Measurements from ENCODE around the gene BCL2L14. TPM values are rescaled to one million over a fixed set of nuclear protein-coding genes. Genes with fewer than 3 reads are reported as not detected.
"Not testable (repeated sequence)": the region's sequence is repeated elsewhere in the genome, so short reads cannot be mapped to it uniquely, and the experiment has no call there.

Gene BCL2L14
- total RNA-seq, 1 donor: 0.21 TPM

GRCh38 chr12:12086362-12086761 is 15.6 kb downstream of the BCL2L14 start:
- no peaks in the 10 kb centered on the region for H3K4me1 ChIP-seq (ENCODE audit: insufficient read depth, low read length)
- H3K4me3 ChIP-seq (ENCODE audit: low read length): no peak overlapping the region
- H3K9me3 ChIP-seq (ENCODE audit: low read depth, low read length): no peaks in the 10 kb centered on the region

DNA sequence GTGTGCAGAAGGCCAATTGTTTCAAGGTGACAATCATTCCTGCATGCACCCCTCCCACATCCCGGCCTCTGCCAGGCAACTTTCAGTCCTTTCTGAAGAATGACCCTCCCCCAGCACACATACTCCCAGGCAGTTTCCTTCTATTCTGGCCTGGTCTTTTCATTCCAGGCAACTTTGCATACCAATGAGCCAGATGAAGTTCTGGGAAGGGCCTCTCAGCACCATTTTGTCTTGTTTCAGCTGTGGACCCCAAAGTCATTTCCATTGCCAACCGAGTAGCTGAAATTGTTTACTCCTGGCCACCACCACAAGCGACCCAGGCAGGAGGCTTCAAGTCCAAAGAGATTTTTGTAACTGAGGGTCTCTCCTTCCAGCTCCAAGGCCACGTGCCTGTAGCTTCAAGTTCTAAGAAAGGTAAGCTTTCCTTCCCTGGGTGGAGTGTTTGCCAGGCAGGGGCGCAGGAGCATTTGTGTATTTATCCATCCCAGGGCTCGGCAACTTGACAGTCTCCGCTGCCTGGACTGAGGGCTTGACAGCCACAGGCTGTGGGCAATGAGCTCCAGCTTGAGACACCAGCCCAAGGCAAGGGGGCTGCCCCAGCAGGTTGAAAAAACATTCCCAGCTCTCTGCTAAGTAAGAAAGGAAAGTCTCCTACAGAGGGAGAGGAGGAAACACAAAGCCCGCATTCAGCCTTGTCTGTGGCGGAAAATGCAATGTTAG is 16.4 kb downstream of the BCL2L14 start:
- Histone ChIP-seq H3K4me3 (ENCODE audit: low read length) (no peak overlapping the region), H3K9me3 (ENCODE audit: low read depth, low read length) (no peaks in the 10 kb centered on the region), H3K4me1 (ENCODE audit: insufficient read depth, low read length) (no peaks in the 10 kb centered on the region)

More at GRCh38 chr12:12086362-12086761, 15.6 kb downstream of the BCL2L14 start:
- no peaks in the 10 kb centered on the region for H3K27me3 ChIP-seq (ENCODE audit: insufficient read depth, low read length)

GRCh38 chr12:12087693-12088034 is 16.9 kb downstream of the BCL2L14 start:
- Histone ChIP-seq H3K9me3 (ENCODE audit: low read depth, low read length) (no peaks in the 10 kb centered on the region), H3K27me3 (ENCODE audit: insufficient read depth, low read length) (no peaks in the 10 kb centered on the region), H3K4me3 (ENCODE audit: low read length) (no peak overlapping the region), H3K4me1 (ENCODE audit: insufficient read depth, low read length) (no peaks in the 10 kb centered on the region)

More for the DNA sequence above, 16.4 kb downstream of the BCL2L14 start:
- no peaks in the 10 kb centered on the region for H3K27me3 ChIP-seq (ENCODE audit: insufficient read depth, low read length)

- H3K9me3 ChIP-seq (ENCODE audit: low read depth, low read length): no peaks in the 10 kb centered on the region
- H3K4me3 ChIP-seq (ENCODE audit: low read length): no peak overlapping the region
- H3K4me1 ChIP-seq (ENCODE audit: insufficient read depth, low read length): no peaks in the 10 kb centered on the region
- H3K27me3 ChIP-seq (ENCODE audit: insufficient read depth, low read length): no peaks in the 10 kb centered on the region
Measured at GRCh38 chr12:12088147-12088546, 17.4 kb downstream of the BCL2L14 start.

DNA sequence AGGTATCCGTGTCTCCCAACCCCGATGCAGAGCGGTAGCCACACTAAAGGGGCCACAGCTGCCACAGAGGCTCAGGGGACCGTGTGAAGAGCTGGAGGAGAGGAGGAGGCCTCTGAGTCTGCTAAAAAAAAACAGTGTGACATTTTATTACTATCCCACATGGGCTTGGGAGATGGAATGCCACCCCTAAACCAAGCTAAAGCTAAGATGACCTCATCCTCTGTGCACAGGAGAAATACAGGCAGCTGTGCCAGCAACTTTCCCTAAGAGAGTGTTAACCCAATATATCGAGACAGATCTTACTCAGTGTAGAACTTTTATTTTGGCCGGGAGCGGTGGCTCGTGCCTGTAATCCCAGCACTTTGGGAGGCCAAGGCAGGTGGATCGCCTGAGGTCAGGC is 18.0 kb downstream of the BCL2L14 start:
- H3K27me3 ChIP-seq (ENCODE audit: insufficient read depth, low read length): no peaks in the 10 kb centered on the region
- H3K9me3 ChIP-seq (ENCODE audit: low read depth, low read length): no peaks in the 10 kb centered on the region
- H3K4me3 ChIP-seq (ENCODE audit: low read length): no peak overlapping the region

GRCh38 chr12:12091071-12091470 is 20.3 kb downstream of the BCL2L14 start:
- Histone ChIP-seq H3K27me3 (ENCODE audit: insufficient read depth, low read length) (no peaks in the 10 kb centered on the region), H3K9me3 (ENCODE audit: low read depth, low read length) (no peaks in the 10 kb centered on the region), H3K4me1 (ENCODE audit: insufficient read depth, low read length) (no peaks in the 10 kb centered on the region)

More for the DNA sequence above, 18.0 kb downstream of the BCL2L14 start:
- H3K4me1 ChIP-seq (ENCODE audit: insufficient read depth, low read length): no peaks in the 10 kb centered on the region

DNA sequence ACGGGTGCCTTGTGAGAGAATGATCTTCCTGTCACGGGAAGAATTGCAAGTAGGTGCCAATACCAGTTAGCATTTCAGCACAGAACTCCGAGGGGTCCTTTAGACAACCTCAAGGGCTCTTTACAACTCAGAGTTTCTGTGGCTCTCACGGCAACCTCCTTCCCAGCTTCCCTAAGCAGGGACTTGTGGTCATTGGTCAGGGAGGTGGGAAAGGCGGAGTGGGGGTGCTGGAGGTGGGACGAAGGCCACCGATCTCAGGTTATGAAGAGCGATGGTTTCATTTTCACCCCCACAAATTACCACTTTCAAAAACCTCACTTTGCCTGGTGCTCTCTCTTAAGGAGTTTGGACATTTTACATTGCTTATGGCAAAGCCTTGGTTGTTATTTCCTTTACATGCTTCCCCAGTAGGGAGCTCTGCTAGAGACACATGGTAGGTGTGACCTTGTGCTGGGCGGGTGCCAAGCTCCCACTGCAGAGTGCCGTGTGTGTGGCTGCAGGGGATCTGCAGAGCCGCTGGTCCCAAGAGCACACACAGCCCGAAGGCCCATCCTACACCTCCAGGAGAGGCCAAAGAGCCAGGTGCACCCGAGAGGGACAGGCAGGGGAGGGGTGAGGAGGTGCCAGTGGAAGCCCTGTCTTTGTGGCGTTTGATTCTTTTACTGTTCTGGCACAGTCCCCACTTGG is 21.4 kb downstream of the BCL2L14 start:
- Histone ChIP-seq H3K4me1 (ENCODE audit: insufficient read depth, low read length) (no peaks in the 10 kb centered on the region), H3K27me3 (ENCODE audit: insufficient read depth, low read length) (no peaks in the 10 kb centered on the region), H3K9me3 (ENCODE audit: low read depth, low read length) (no peaks in the 10 kb centered on the region), H3K4me3 (ENCODE audit: low read length) (no peak overlapping the region)

More at GRCh38 chr12:12091071-12091470, 20.3 kb downstream of the BCL2L14 start:
- no peak overlapping the region for H3K4me3 ChIP-seq (ENCODE audit: low read length)

DNA sequence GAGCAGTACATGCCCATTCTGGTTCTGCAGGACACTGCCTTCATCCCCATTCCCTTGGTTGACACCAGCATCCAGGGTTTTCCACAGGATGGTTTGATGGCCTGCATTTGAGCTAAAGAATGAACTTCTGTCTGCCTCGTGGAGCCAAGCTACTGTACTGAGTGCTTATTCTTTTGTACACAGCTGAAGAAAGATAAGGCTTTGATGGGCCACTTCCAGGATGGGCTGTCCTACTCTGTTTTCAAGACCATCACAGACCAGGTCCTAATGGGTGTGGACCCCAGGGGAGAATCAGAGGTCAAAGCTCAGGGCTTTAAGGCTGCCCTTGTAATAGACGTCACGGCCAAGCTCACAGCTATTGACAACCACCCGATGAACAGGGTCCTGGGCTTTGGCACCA is 23.7 kb downstream of the BCL2L14 start:
- Histone ChIP-seq H3K4me3 (ENCODE audit: low read length) (no peak overlapping the region), H3K27me3 (ENCODE audit: insufficient read depth, low read length) (no peaks in the 10 kb centered on the region), H3K9me3 (ENCODE audit: low read depth, low read length) (no peaks in the 10 kb centered on the region), H3K4me1 (ENCODE audit: insufficient read depth, low read length) (no peaks in the 10 kb centered on the region)

DNA sequence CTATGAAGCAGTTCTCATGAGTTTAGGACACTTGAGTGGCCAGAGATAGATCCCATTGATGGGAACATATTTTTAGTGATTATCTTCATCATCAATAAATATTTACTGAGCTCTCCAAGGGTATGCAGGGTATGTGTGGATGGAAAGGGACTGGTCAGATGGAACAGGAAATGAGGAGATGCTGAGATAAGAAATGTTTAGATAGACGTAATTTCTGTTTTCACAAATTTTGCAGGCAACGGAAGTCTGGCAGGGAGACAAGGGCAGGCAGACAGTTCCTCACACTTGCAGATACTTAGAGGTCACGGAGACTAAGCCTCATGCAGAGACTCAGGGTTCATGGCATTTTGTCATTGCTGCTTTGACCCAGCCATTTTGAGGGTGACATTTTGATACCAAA is 24.3 kb downstream of the BCL2L14 start:
- Histone ChIP-seq H3K9me3 (ENCODE audit: low read depth, low read length) (no peaks in the 10 kb centered on the region), H3K4me1 (ENCODE audit: insufficient read depth, low read length) (no peaks in the 10 kb centered on the region), H3K4me3 (ENCODE audit: low read length) (no peak overlapping the region), H3K27me3 (ENCODE audit: insufficient read depth, low read length) (no peaks in the 10 kb centered on the region)

DNA sequence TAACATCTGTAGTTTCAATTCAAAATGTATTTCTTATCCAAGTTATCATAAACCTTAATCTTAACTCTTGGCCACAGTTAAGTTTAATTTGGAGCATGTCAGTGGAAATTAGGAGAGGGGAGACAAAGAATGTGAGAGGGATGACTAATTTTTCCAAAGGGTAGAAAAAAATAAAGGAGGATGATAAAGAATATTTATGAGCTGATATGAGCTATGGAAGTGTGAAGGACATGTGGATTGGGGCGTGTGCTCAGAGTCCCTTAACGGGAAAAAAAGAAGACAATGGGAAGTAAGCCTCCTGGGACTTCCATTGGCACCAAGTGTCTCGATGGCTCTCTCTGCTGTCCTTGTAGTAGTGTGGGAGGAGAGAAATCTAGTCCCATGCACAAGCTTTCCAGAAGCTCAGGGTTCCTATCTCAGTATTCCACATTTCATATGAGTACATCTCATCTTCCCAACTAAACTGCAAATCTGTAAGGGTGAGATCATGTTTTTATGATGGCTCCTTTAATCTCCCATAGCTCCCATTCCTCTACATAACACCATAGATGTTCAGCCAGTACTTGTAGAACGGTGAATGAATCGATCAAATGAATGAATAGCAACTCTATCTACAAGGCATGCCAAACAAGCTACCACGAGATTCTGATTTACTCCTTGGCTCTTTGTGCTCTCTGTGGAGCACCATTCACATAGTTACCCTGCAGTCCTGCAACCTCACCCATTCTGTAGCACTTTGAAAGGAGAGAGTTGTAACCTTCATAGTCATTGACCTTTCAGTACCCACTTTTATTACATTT is 27.4 kb downstream of the BCL2L14 start:
- no peaks in the 10 kb centered on the region for H3K9me3 ChIP-seq (ENCODE audit: low read depth, low read length)
- H3K4me1 ChIP-seq (ENCODE audit: insufficient read depth, low read length): no peaks in the 10 kb centered on the region
- H3K27me3 ChIP-seq (ENCODE audit: insufficient read depth, low read length): no peaks in the 10 kb centered on the region
- H3K4me3 ChIP-seq (ENCODE audit: low read length): no peak overlapping the region

DNA sequence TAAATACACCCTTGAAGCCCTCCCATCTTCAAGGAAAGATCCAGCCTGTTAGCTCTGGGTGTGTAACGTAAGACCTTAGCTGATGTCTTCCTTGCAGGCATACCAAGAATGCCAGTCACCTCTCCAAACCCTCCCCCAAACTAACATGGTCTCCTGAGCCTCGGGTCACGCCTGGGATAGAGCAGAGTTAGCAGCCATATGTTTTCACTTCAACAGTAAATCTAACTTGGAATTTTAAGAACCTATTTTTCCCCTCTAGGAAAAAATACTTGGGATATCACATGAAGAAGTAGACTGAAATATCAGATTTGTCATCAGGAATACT is 27.9 kb downstream of the BCL2L14 start:
- H3K27me3 ChIP-seq (ENCODE audit: insufficient read depth, low read length): no peaks in the 10 kb centered on the region
- H3K4me3 ChIP-seq (ENCODE audit: low read length): no peak overlapping the region
- no peaks in the 10 kb centered on the region for H3K9me3 ChIP-seq (ENCODE audit: low read depth, low read length)
- H3K4me1 ChIP-seq (ENCODE audit: insufficient read depth, low read length): no peaks in the 10 kb centered on the region

DNA sequence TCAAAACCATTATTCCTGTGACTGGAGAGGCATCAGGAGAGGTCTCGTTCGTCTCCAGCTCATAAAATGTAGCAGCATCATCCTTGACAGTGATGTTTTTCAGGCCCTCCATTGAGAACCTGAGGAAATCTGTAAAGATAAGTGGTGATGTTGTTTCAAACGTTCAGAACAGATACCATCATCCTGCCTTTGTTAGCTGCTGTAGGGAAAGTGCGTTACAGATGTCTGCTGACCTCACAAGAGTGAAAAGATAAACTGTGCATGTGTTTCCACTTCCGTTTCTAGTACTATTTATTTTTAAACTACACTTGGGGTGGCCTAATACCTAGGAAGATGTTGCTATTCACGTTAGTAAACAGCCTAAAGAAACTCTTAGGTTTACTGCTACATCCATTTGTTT is 28.4 kb downstream of the BCL2L14 start:
- Histone ChIP-seq H3K4me1 (ENCODE audit: insufficient read depth, low read length) (no peaks in the 10 kb centered on the region), H3K4me3 (ENCODE audit: low read length) (no peak overlapping the region), H3K27me3 (ENCODE audit: insufficient read depth, low read length) (no peaks in the 10 kb centered on the region), H3K9me3 (ENCODE audit: low read depth, low read length) (no peaks in the 10 kb centered on the region)

DNA sequence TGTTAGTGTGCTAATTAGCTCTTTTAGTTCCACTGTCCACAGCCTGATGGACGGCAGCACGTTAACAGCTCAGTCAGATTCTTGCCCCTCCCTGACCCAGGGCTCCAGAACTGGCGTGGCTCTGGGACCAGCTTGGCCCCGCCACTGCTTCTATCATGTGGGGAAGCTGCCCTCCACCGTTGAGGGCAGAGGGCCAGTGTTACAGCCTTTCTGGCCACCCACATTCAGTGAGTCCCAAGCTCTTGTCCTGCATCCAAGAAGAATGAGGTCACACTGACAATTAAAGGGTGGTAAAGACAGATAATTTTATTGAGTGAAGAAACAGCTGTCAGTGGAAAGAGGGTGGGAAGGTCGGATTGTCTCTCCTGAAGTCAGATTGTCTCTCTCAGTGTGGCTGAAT is 36.9 kb downstream of the BCL2L14 start:
- no peak overlapping the region for H3K4me3 ChIP-seq (ENCODE audit: low read length)
- H3K4me1 ChIP-seq (ENCODE audit: insufficient read depth, low read length): no peaks in the 10 kb centered on the region
- H3K9me3 ChIP-seq (ENCODE audit: low read depth, low read length): peaks cover 8% of the 10 kb centered on the region
- H3K27me3 ChIP-seq (ENCODE audit: insufficient read depth, low read length): no peaks in the 10 kb centered on the region

GRCh38 chr12:12108441-12109058 is 37.8 kb downstream of the BCL2L14 start:
- no peaks in the 10 kb centered on the region for H3K4me1 ChIP-seq (ENCODE audit: insufficient read depth, low read length)
- H3K27me3 ChIP-seq (ENCODE audit: insufficient read depth, low read length): no peaks in the 10 kb centered on the region
- peaks cover 8% of the 10 kb centered on the region for H3K9me3 ChIP-seq (ENCODE audit: low read depth, low read length)
- H3K4me3 ChIP-seq (ENCODE audit: low read length): no peak overlapping the region

GRCh38 chr12:12110923-12111555 is 40.3 kb downstream of the BCL2L14 start:
- not testable (repeated sequence) for H3K9me3 ChIP-seq (ENCODE audit: low read depth, low read length); H3K4me1 ChIP-seq (ENCODE audit: insufficient read depth, low read length); H3K4me3 ChIP-seq (ENCODE audit: low read length); H3K27me3 ChIP-seq (ENCODE audit: insufficient read depth, low read length)

Measured in mononuclear cell (primary cell).